HG03095 (cell line): ENCODE data around the gene ELL3.
A peak's percentile ranks its signal among the peaks of the same experiment; 100 is the strongest.
"Not testable (repeated sequence)": the region's sequence is repeated elsewhere in the genome, so short reads cannot be mapped to it uniquely, and the experiment has no call there.

ENCODE experiments used
- ATAC-seq: cut with Tn5 transposase; IDR thresholded peaks from one replicate; pipeline ENCODE4 v1.9.1; 2021; ENCODE audit warnings: moderate library complexity; ENCODE audit not compliant: unreplicated experiment

The ELL3 gene

GRCh38 chr15:43791993-43792760, 15.4 kb upstream of the ELL3 start, which contains the start of gene SERF2:
Gene SERF2 (plus strand): TSS chr15:43792320. CDS start chr15:43792377, 57 bp downstream.
- peak; percentile 71 for ATAC-seq

GRCh38 chr15:43789409-43789808, 12.6 kb upstream of the ELL3 start:
- ATAC-seq, result no peak

- no peak for ATAC-seq
These were observed 2.2 kb upstream of the ELL3 start for GRCh38 chr15:43779016-43779415.

GRCh38 chr15:43777267-43777914, 625 bp upstream of the ELL3 start:
- ATAC-seq, result peak; percentile 41

- peak; percentile 71 for ATAC-seq
These were observed 557 bp downstream of the ELL3 start for GRCh38 chr15:43776101-43776717.

- no peak for ATAC-seq
These were observed 1.3 kb downstream of the ELL3 start for GRCh38 chr15:43775411-43775965.

GRCh38 chr15:43774062-43774461, 2.7 kb downstream of the ELL3 start:
- ATAC-seq, result no peak

GRCh38 chr15:43772624-43773023, 4.1 kb downstream of the ELL3 start:
- ATAC-seq, result no peak

- ATAC-seq, result no peak
These were observed 5.0 kb downstream of the ELL3 start for GRCh38 chr15:43771816-43772215.

GRCh38 chr15:43769584-43770228, 7.1 kb downstream of the ELL3 start:
- ATAC-seq, result no peak

GRCh38 chr15:43763819-43764446, 12.8 kb downstream of the ELL3 start:
- no peak for ATAC-seq

- ATAC-seq, result no peak
These were observed 13.9 kb downstream of the ELL3 start for GRCh38 chr15:43762824-43763223.

GRCh38 chr15:43751885-43752284, 24.9 kb downstream of the ELL3 start:
- ATAC-seq, result no peak

GRCh38 chr15:43749690-43750345, 26.9 kb downstream of the ELL3 start:
- peak; percentile 46 for ATAC-seq

- ATAC-seq, result no peak
These were observed 28.4 kb downstream of the ELL3 start for GRCh38 chr15:43748376-43748775.

GRCh38 chr15:43746903-43747309, 29.9 kb downstream of the ELL3 start:
- ATAC-seq, result peak; percentile 3

GRCh38 chr15:43746245-43746902, 30.4 kb downstream of the ELL3 start, which contains the start of gene PDIA3:
Gene PDIA3 (plus strand): TSS chr15:43746438. CDS start chr15:43746540, 102 bp downstream.
- ATAC-seq, result peak; percentile 59

- peak; percentile 51 for ATAC-seq
These were observed 41.4 kb downstream of the ELL3 start for GRCh38 chr15:43735416-43735815.

- ATAC-seq, result not testable (repeated sequence)
These were observed 48.6 kb downstream of the ELL3 start for GRCh38 chr15:43728053-43728725.
